Keratinocyte (primary cell): ENCODE results near the gene PRRX1. TPM values are rescaled to one million over a fixed set of nuclear protein-coding genes. Genes with fewer than 3 reads are reported as not detected.

ENCODE experiments used
- DNase-seq: peaks from one replicate; pipeline ENCODE4 v3.0.0-alpha.2; 2011; ENCODE audit warnings: low read depth, missing footprints, low spot score
- FAIRE-seq: peaks from 2 replicates; lab custom pipeline; 2011; peaks lifted over from hg19 to GRCh38; lab: Jason Lieb, UNC
- H2AFZ ChIP-seq: 2 replicates; pipeline ENCODE4 v1.6.0; 2012; ENCODE audit warnings: low read length, control low read depth, inconsistent platforms; ENCODE audit not compliant: control insufficient read depth
- H3K27ac ChIP-seq: 2 replicates; pipeline ENCODE4 v1.5.1; 2011; ENCODE audit warnings: low read length; ENCODE audit not compliant: control insufficient read depth, insufficient read depth
- H3K27me3 ChIP-seq: 3 replicates; pipeline ENCODE4 v1.6.0; 2011; ENCODE audit warnings: low read length; ENCODE audit not compliant: control insufficient read depth, insufficient read depth; ENCODE audit errors: extremely low read depth
- H3K36me3 ChIP-seq, 2 experiments: 2 replicates in 1 of 2; 3 replicates in 1 of 2; pipeline ENCODE4 v1.5.1; 2011; ENCODE audit warnings: low read length in 2 of 2, mild to moderate bottlenecking in 1 of 2; ENCODE audit not compliant: control insufficient read depth in 2 of 2, insufficient read depth in 2 of 2; ENCODE audit errors: extremely low read depth in 1 of 2
- H3K4me1 ChIP-seq: 3 replicates; pipeline ENCODE4 v1.5.1; 2011; ENCODE audit warnings: low read length; ENCODE audit not compliant: control insufficient read depth, insufficient read depth; ENCODE audit errors: extremely low read depth
- H3K4me2 ChIP-seq: 3 replicates; pipeline ENCODE4 v1.6.0; 2011; ENCODE audit warnings: low read depth, low read length; ENCODE audit not compliant: control insufficient read depth, insufficient read depth; ENCODE audit errors: extremely low read depth
- H3K4me3 ChIP-seq, 3 experiments: fragments of 200-600 bp in 1 of 3; sonication (generic) in 1 of 3; 2 replicates in 2 of 3; 3 replicates in 1 of 3; pipeline ENCODE4 v1.5.1; 2011 to 2016; ENCODE audit warnings: low read length in 3 of 3, mild to moderate bottlenecking in 3 of 3, control low read depth in 2 of 3, inconsistent platforms in 1 of 3, low read depth in 1 of 3, mixed read lengths in 1 of 3, mixed run types in 1 of 3, moderate library complexity in 1 of 3; ENCODE audit not compliant: control insufficient read depth in 2 of 3, insufficient read depth in 2 of 3; ENCODE audit errors: extremely low read depth in 1 of 3
- H3K79me2 ChIP-seq: 2 replicates; pipeline ENCODE4 v1.6.0; 2012; ENCODE audit warnings: low read length; ENCODE audit not compliant: control insufficient read depth, insufficient read depth
- H3K9ac ChIP-seq: 3 replicates; pipeline ENCODE4 v1.6.0; 2011; ENCODE audit warnings: low read length; ENCODE audit not compliant: control insufficient read depth, insufficient read depth; ENCODE audit errors: extremely low read depth
- H3K9me1 ChIP-seq: 3 replicates; pipeline ENCODE4 v1.6.0; 2011; ENCODE audit warnings: low read length; ENCODE audit not compliant: control insufficient read depth, insufficient read depth; ENCODE audit errors: extremely low read depth
- H3K9me3 ChIP-seq: 2 replicates; pipeline ENCODE4 v1.5.1; 2012; ENCODE audit warnings: low read depth, low read length; ENCODE audit not compliant: control insufficient read depth
- H4K20me1 ChIP-seq: 3 replicates; pipeline ENCODE4 v1.6.0; 2011; ENCODE audit warnings: low read length; ENCODE audit not compliant: control insufficient read depth, insufficient read depth; ENCODE audit errors: extremely low read depth
- EZH2 ChIP-seq: IDR thresholded peaks from one replicate; pipeline ENCODE4 v1.6.1; 2012; ENCODE audit warnings: inconsistent platforms, mild to moderate bottlenecking, low read length, moderate library complexity
- dilution Hi-C: fragments of 300-500 bp; cut with MboI; formaldehyde crosslinking; loops from one replicate; pipeline ENCODE4 v1.7.0; 2020; ENCODE audit warnings: low sequenced_read_pairs; ENCODE audit not compliant: extremely low pct_ligation_motif_present
- polyA plus RNA-seq, 5 experiments: library from polyadenylated mRNA; depleted of rRNA in 3 of 5; stranded (reverse) in 3 of 5; stranded (forward) in 1 of 5; unstranded in 1 of 5; fragments of >200 nt; gene quantifications; 1 replicate in 1 of 5; 2 replicates in 3 of 5; 3 replicates in 1 of 5; pipeline versions ENCODE4 v1.2.1 to v1.2.3, GENCODE V29; 2011 to 2012; ENCODE audit warnings: missing spikeins in 2 of 5, low read depth in 1 of 5, low replicate concordance in 1 of 5
- TF ChIP-seq, protein P1 (sequence below), 3 experiments: IDR thresholded peaks in 1 of 3; conservative IDR thresholded peaks in 1 of 3; optimal IDR thresholded peaks in 1 of 3; 2 replicates in 2 of 3; 3 replicates in 1 of 3; pipeline versions ENCODE3 to v1.5.1; 2011; ENCODE audit warnings: low read length in 3 of 3, mild to moderate bottlenecking in 3 of 3, moderate library complexity in 2 of 3, control low read depth in 1 of 3, inconsistent platforms in 1 of 3; ENCODE audit not compliant: insufficient read depth in 2 of 3; ENCODE audit errors: extremely low read depth in 1 of 3

The PRRX1 gene
- polyA plus RNA-seq, 1 donor (not counting 4 experiments of a cell fraction or from before 2014, with no cell fraction given), result not detected

DNA sequence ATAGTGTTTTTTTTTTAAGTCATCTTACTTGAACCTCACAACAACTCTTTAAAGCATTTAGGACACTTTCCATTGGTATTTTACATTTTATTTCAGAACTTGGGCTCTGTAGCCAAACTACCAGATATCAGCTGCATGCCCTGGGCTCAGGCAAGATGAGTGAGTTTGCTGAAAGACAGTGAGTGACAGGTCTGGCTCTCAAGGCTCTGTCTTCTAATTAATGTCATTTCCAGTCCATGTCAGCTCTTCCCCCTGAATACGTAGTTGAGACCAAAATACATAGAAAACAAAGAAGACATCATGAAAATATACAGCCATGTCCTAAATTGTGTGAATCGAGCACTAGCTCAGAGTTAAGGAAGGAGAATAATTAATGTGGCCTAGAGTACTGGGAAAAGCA is 39.7 kb downstream of the PRRX1 start:
- TF ChIP-seq EZH2, result no peak
- TF ChIP-seq, protein P1, sequence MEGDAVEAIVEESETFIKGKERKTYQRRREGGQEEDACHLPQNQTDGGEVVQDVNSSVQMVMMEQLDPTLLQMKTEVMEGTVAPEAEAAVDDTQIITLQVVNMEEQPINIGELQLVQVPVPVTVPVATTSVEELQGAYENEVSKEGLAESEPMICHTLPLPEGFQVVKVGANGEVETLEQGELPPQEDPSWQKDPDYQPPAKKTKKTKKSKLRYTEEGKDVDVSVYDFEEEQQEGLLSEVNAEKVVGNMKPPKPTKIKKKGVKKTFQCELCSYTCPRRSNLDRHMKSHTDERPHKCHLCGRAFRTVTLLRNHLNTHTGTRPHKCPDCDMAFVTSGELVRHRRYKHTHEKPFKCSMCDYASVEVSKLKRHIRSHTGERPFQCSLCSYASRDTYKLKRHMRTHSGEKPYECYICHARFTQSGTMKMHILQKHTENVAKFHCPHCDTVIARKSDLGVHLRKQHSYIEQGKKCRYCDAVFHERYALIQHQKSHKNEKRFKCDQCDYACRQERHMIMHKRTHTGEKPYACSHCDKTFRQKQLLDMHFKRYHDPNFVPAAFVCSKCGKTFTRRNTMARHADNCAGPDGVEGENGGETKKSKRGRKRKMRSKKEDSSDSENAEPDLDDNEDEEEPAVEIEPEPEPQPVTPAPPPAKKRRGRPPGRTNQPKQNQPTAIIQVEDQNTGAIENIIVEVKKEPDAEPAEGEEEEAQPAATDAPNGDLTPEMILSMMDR (optimal IDR thresholded peaks at IDR 0.05 in 1 of 3, IDR thresholded peaks at IDR 0.05 in 1 of 3, conservative IDR thresholded peaks at IDR 0.05 in 1 of 3; ENCODE audit: extremely low read depth in 1 of 3, insufficient read depth in 2 of 3, low read length in 3 of 3), result no peak
- no peaks in the 10 kb centered on the region for H3K27me3 ChIP-seq
- no peak overlapping the region for H3K9ac ChIP-seq
- H4K20me1 ChIP-seq, result no peaks in the 10 kb centered on the region
- H3K27ac ChIP-seq, result no peak overlapping the region
- H3K79me2 ChIP-seq, result no peaks in the 10 kb centered on the region
- H3K4me1 ChIP-seq, result peaks cover 9% of the 10 kb centered on the region
- H3K36me3 ChIP-seq, result no peaks in the 10 kb centered on the region
- dilution Hi-C loops, result no loop called here
- no peaks in the 10 kb centered on the region for H3K9me3 ChIP-seq
- no peak overlapping the region for H3K4me3 ChIP-seq
- H3K4me2 ChIP-seq, result no peak overlapping the region
- H2AFZ ChIP-seq, result no peak overlapping the region
- no peaks in the 10 kb centered on the region for H3K9me1 ChIP-seq
- no peak for FAIRE-seq
- DNase-seq, result no peak

DNA sequence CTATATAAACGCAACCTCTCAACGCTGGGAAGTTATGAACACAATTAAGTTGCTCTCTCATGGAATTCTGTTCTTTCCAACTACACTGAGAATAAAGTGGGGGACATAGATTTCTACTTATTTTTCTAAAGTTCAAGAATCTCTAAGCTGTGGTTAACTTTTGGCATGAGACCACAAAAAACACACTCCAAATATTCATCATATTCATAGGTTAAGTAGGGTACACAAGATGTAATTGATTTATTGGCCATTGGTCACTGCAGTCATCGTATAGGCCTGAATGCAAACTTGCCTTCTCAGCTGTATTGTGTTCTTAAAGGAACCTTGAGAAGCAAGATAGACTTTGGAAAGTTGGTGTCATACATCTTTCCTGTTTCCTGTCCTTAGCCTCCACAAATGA is 40.3 kb downstream of the PRRX1 start:
- H3K79me2 ChIP-seq, result no peaks in the 10 kb centered on the region
- DNase-seq (no peak), FAIRE-seq (no peak)
- H3K9me1 ChIP-seq, result no peaks in the 10 kb centered on the region
- no peak overlapping the region for H3K4me2 ChIP-seq
- H3K4me1 ChIP-seq, result peaks cover 15% of the 10 kb centered on the region
- dilution Hi-C loops, result no loop called here
- H4K20me1 ChIP-seq, result no peaks in the 10 kb centered on the region
- H3K27me3 ChIP-seq, result no peaks in the 10 kb centered on the region
- no peaks in the 10 kb centered on the region for H3K9me3 ChIP-seq
- H3K36me3 ChIP-seq, result no peaks in the 10 kb centered on the region
- H2AFZ ChIP-seq, result no peak overlapping the region
- H3K27ac ChIP-seq, result no peak overlapping the region
- H3K9ac ChIP-seq, result no peak overlapping the region
- no peak overlapping the region for H3K4me3 ChIP-seq
- TF ChIP-seq EZH2, result no peak
- TF ChIP-seq, protein P1 (optimal IDR thresholded peaks at IDR 0.05 in 1 of 3, IDR thresholded peaks at IDR 0.05 in 1 of 3, conservative IDR thresholded peaks at IDR 0.05 in 1 of 3; ENCODE audit: extremely low read depth in 1 of 3, insufficient read depth in 2 of 3, low read length in 3 of 3), result no peak
